Endothelial cell of umbilical vein (primary cell): Measurements from ENCODE around the gene WIZ. TPM values are rescaled to one million over a fixed set of nuclear protein-coding genes. Genes with fewer than 3 reads are reported as not detected.

Experiments
- BruUV-seq: library from RNA; stranded (reverse); fragments of 400-500 nt; replicated peaks from 2 replicates; lab custom pipeline; 2021; lab: Mats Ljungman, UMichigan
- CTCF ChIA-PET: fragments of 300-600, 350-600 bp; sonication (Branson Sonifier 250); formaldehyde crosslinking; loops from one replicate; lab custom pipeline; 2021; ENCODE audit warnings: antibody characterized with exemption, inconsistent platforms; lab: Charles Lee
- POLR2A ChIA-PET: fragments of 300-600, 350-600 bp; sonication (Branson Sonifier 250); formaldehyde crosslinking; loops from one replicate; lab custom pipeline; 2021; ENCODE audit warnings: antibody characterized with exemption, inconsistent platforms; lab: Charles Lee
- DNase-seq: peaks from one replicate; pipeline ENCODE4 v3.0.0-alpha.2; 2011; ENCODE audit warnings: low read depth, low spot score
- FAIRE-seq: peaks from 2 replicates; lab custom pipeline; 2011; peaks lifted over from hg19 to GRCh38; lab: Jason Lieb, UNC
- H2AFZ ChIP-seq: 2 replicates; pipeline ENCODE4 v1.6.0; 2012; ENCODE audit warnings: low read depth, low read length, control low read depth, inconsistent platforms
- H3K27ac ChIP-seq: 2 replicates; pipeline ENCODE4 v1.5.1; 2011; ENCODE audit warnings: low read depth, mild to moderate bottlenecking, control low read depth, low read length, moderate library complexity; ENCODE audit not compliant: insufficient read depth
- H3K27me3 ChIP-seq, 2 experiments: 2 replicates each; pipeline versions ENCODE4 v1.6.0 to v1.6.1; 2011; ENCODE audit warnings: low read length in 2 of 2, mixed read lengths in 1 of 2; ENCODE audit not compliant: control insufficient read depth in 2 of 2, insufficient read depth in 2 of 2
- H3K36me3 ChIP-seq, 2 experiments: 2 replicates in 1 of 2; 3 replicates in 1 of 2; pipeline ENCODE4 v1.5.1; 2011; ENCODE audit warnings: low read length in 2 of 2, mild to moderate bottlenecking in 1 of 2, moderate library complexity in 1 of 2; ENCODE audit not compliant: control insufficient read depth in 2 of 2, insufficient read depth in 2 of 2; ENCODE audit errors: extremely low read depth in 1 of 2
- H3K4me1 ChIP-seq: 3 replicates; pipeline ENCODE4 v1.5.1; 2011; ENCODE audit warnings: mild to moderate bottlenecking, low read length; ENCODE audit not compliant: control insufficient read depth, insufficient read depth; ENCODE audit errors: extremely low read depth
- H3K4me2 ChIP-seq: 2 replicates; pipeline ENCODE4 v1.6.1; 2011; ENCODE audit warnings: low read length, control low read depth, mixed read lengths; ENCODE audit not compliant: insufficient read depth
- H3K4me3 ChIP-seq, 3 experiments: fragments of 200-600 bp in 1 of 3; sonication (generic), shearing (Covaris generic) in 1 of 3; replicated peaks in 1 of 3; 2 replicates each; pipeline ENCODE4 v1.5.1; 2011 to 2016; ENCODE audit warnings: control low read depth in 3 of 3, low read length in 3 of 3, mild to moderate bottlenecking in 2 of 3, inconsistent platforms in 1 of 3, low read depth in 1 of 3, moderate library complexity in 1 of 3; ENCODE audit not compliant: insufficient read depth in 1 of 3
- H3K79me2 ChIP-seq: 2 replicates; pipeline ENCODE4 v1.6.0; 2012; ENCODE audit warnings: low read length, inconsistent platforms; ENCODE audit not compliant: control insufficient read depth, insufficient read depth
- H3K9ac ChIP-seq: replicated peaks from 2 replicates; pipeline ENCODE3; 2011; ENCODE audit warnings: low read length, control low read depth; ENCODE audit not compliant: insufficient read depth; ENCODE audit errors: extremely low read depth
- H3K9me1 ChIP-seq: replicated peaks from 3 replicates; pipeline ENCODE4 v1.6.0; 2011; ENCODE audit warnings: mild to moderate bottlenecking, low read length; ENCODE audit not compliant: control insufficient read depth, insufficient read depth; ENCODE audit errors: extremely low read depth
- H3K9me3 ChIP-seq: replicated peaks from 2 replicates; pipeline ENCODE4 v1.5.1; 2012; ENCODE audit warnings: low read length, inconsistent platforms; ENCODE audit not compliant: control insufficient read depth, insufficient read depth
- H4K20me1 ChIP-seq: replicated peaks from 2 replicates; pipeline ENCODE3; 2011; ENCODE audit warnings: mild to moderate bottlenecking, low read length; ENCODE audit not compliant: control insufficient read depth, insufficient read depth; ENCODE audit errors: extremely low read depth
- EZH2 ChIP-seq: IDR thresholded peaks from 2 replicates; pipeline ENCODE4 v1.6.1; 2012; ENCODE audit warnings: borderline replicate concordance, low read depth, mild to moderate bottlenecking, moderate library complexity, low read length, inconsistent platforms; ENCODE audit not compliant: severe bottlenecking
- FOS ChIP-seq: IDR thresholded peaks from 2 replicates; pipeline ENCODE4 v1.6.1; 2011; ENCODE audit warnings: mild to moderate bottlenecking, low read length, moderate library complexity, borderline replicate concordance; ENCODE audit not compliant: insufficient read depth
- GATA2 ChIP-seq: IDR thresholded peaks from 2 replicates; pipeline ENCODE4 v1.7.0; 2011; ENCODE audit warnings: low read depth, mild to moderate bottlenecking, moderate library complexity, mixed read lengths, low read length; ENCODE audit not compliant: insufficient read length, insufficient read depth
- JUN ChIP-seq: IDR thresholded peaks from 2 replicates; pipeline ENCODE4 v1.6.1; 2011; ENCODE audit warnings: borderline replicate concordance, low read depth; ENCODE audit not compliant: insufficient read length, insufficient read depth
- MYC ChIP-seq: IDR thresholded peaks from one replicate; pipeline ENCODE4 v1.6.1; 2011; ENCODE audit warnings: mild to moderate bottlenecking, low read depth, low read length
- POLR2A ChIP-seq: IDR thresholded peaks from 2 replicates; pipeline ENCODE4 v1.6.1; 2012; ENCODE audit warnings: low read depth, mild to moderate bottlenecking, control low read depth, low read length
- POLR2AphosphoS5 ChIP-seq: IDR thresholded peaks from 2 replicates; pipeline ENCODE4 v1.6.1; 2012; ENCODE audit warnings: low read depth, mild to moderate bottlenecking, control low read depth, low read length, moderate library complexity; ENCODE audit not compliant: insufficient read depth
- dilution Hi-C: fragments of 300-500 bp; cut with MboI; formaldehyde crosslinking; loops from one replicate; pipeline ENCODE4 v1.15.0; 2019; ENCODE audit warnings: low sequenced_read_pairs; ENCODE audit not compliant: extremely low pct_ligation_motif_present
- intact Hi-C: fragments of 100-400 bp; cut with micrococcal nuclease; formaldehyde crosslinking; loops from one replicate; pipeline ENCODE4 v1.10.0; 2022
- polyA plus RNA-seq, 4 experiments: library from polyadenylated mRNA; depleted of rRNA in 3 of 4; stranded (reverse) in 3 of 4; unstranded in 1 of 4; fragments of >200 nt; gene quantifications; 2 replicates each; pipeline versions ENCODE4 v1.2.1 to v1.2.3, GENCODE V29; 2011 to 2012; ENCODE audit warnings: missing spikeins in 1 of 4
- total RNA-seq: library from RNA; stranded (reverse); gene quantifications from 2 replicates; pipeline ENCODE4 v1.2.3, GENCODE V29; 2021
- TF ChIP-seq, protein P1 (sequence below): IDR thresholded peaks from 2 replicates; pipeline ENCODE4 v1.6.1; 2011; ENCODE audit not compliant: insufficient read depth, insufficient read length
- TF ChIP-seq, protein P2 (sequence below), 2 donors: IDR thresholded peaks; 1 replicate in 1 of 2; 2 replicates in 1 of 2; pipeline ENCODE4 v1.5.1; 2011; ENCODE audit warnings: low read length in 2 of 2, mild to moderate bottlenecking in 2 of 2, moderate library complexity in 2 of 2, control low read depth in 1 of 2, inconsistent platforms in 1 of 2, low read depth in 1 of 2; ENCODE audit not compliant: insufficient read depth in 1 of 2; ENCODE audit errors: extremely low read depth in 1 of 2

Gene WIZ
- total and polyA plus RNA-seq, 2 donors (not counting 3 experiments of a cell fraction or from before 2014, with no cell fraction given): 21.0 to 47.2 TPM

DNA sequence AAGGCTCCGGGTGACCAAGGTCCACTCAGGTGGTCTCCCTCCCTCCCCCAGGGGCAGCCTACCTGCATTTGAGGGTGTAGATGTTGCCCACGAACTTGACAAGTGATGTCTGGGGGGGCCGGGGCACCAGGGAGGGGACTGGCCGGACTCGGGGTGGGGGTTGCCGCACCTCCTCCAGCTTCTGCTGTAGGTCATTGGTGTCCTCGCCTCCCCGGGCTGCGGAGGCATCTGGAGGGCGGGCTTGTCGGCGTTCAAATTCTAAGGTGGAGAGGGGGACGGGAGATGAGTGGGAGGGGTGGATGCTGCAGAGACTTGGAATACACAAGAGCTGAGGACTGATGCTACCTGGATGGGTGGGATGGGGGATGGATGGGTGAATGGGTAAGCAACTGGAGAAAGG is 25.6 kb downstream of the WIZ start:
- CTCF ChIA-PET: no interaction called here
- H3K4me2 ChIP-seq: no peak overlapping the region
- H3K9ac ChIP-seq: no peak overlapping the region
- no peak for TF ChIP-seq JUN
- no peak for TF ChIP-seq GATA2
- TF ChIP-seq FOS: no peak
- TF ChIP-seq POLR2A: no peak
- TF ChIP-seq POLR2AphosphoS5: no peak
- no peak for TF ChIP-seq EZH2
- TF ChIP-seq MYC: no peak
- TF ChIP-seq, protein P1, sequence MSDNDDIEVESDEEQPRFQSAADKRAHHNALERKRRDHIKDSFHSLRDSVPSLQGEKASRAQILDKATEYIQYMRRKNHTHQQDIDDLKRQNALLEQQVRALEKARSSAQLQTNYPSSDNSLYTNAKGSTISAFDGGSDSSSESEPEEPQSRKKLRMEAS: no peak
- TF ChIP-seq, protein P2, sequence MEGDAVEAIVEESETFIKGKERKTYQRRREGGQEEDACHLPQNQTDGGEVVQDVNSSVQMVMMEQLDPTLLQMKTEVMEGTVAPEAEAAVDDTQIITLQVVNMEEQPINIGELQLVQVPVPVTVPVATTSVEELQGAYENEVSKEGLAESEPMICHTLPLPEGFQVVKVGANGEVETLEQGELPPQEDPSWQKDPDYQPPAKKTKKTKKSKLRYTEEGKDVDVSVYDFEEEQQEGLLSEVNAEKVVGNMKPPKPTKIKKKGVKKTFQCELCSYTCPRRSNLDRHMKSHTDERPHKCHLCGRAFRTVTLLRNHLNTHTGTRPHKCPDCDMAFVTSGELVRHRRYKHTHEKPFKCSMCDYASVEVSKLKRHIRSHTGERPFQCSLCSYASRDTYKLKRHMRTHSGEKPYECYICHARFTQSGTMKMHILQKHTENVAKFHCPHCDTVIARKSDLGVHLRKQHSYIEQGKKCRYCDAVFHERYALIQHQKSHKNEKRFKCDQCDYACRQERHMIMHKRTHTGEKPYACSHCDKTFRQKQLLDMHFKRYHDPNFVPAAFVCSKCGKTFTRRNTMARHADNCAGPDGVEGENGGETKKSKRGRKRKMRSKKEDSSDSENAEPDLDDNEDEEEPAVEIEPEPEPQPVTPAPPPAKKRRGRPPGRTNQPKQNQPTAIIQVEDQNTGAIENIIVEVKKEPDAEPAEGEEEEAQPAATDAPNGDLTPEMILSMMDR (IDR thresholded peaks at IDR 0.05; ENCODE audit: extremely low read depth in 1 of 2, insufficient read depth in 1 of 2, low read depth in 1 of 2, low read length in 2 of 2): no peak
- H3K9me3 ChIP-seq: no peaks in the 10 kb centered on the region
- no peaks in the 10 kb centered on the region for H3K9me1 ChIP-seq
- peaks cover 14% of the 10 kb centered on the region for H3K79me2 ChIP-seq
- H2AFZ ChIP-seq: no peak overlapping the region
- H3K36me3 ChIP-seq: peaks cover 12 to 50% of the 10 kb centered on the region in 2 experiments
- H3K27ac ChIP-seq: no peak overlapping the region
- peaks cover 4% of the 10 kb centered on the region for H3K4me1 ChIP-seq
- no peak for DNase-seq
- no peaks in the 10 kb centered on the region for H3K27me3 ChIP-seq
- intact Hi-C loops (no loop called here), dilution Hi-C loops (no loop called here)
- no TSS peak for BruUV-seq
- POLR2A ChIA-PET: no interaction called here
- no peaks in the 10 kb centered on the region for H4K20me1 ChIP-seq
- FAIRE-seq: no peak
- H3K4me3 ChIP-seq: no peak overlapping the region
